Panc1 (cell line): ENCODE results near the gene TSPAN5. TPM values are rescaled to one million over a fixed set of nuclear protein-coding genes. Genes with fewer than 3 reads are reported as not detected.

Experiments used
- ATAC-seq: fragments of 200-7000 bp; cut with Tn5 transposase; 2 replicates; pipeline ENCODE4 v1.9.1; 2020; ENCODE audit warnings: mild to moderate bottlenecking, moderate library complexity
- BruUV-seq: library from RNA; stranded (reverse); fragments of 400-500 nt; replicated peaks from 2 replicates; lab custom pipeline; 2021; lab: Mats Ljungman, UMichigan
- CTCF ChIA-PET: fragments of 300-600 bp; sonication (Branson Sonifier 250); formaldehyde crosslinking; loops from one replicate; lab custom pipeline; 2022; ENCODE audit warnings: antibody characterized with exemption; lab: Charles Lee
- POLR2A ChIA-PET: fragments of 300-600 bp; sonication (Branson Sonifier 250); formaldehyde crosslinking; loops from one replicate; lab custom pipeline; 2022; ENCODE audit warnings: antibody characterized with exemption; lab: Charles Lee
- DNase-seq: peaks from one replicate; pipeline ENCODE4 v3.0.0-alpha.2; 2010; ENCODE audit warnings: low read depth, low spot score
- H3K27ac ChIP-seq: 2 replicates; pipeline ENCODE4 v1.5.1; 2011; ENCODE audit warnings: mild to moderate bottlenecking, low read length, inconsistent platforms
- H3K27me3 ChIP-seq: fragments of 200-500 bp; sonication (Bioruptor generic); 2 replicates; pipeline ENCODE4 v1.6.0; 2014; ENCODE audit warnings: low read length, inconsistent platforms; ENCODE audit not compliant: control insufficient read depth, insufficient read depth
- H3K36me3 ChIP-seq: fragments of 200-500 bp; sonication (Bioruptor generic); 2 replicates; pipeline ENCODE4 v1.5.1; 2014; ENCODE audit warnings: inconsistent platforms, mild to moderate bottlenecking, low read length, moderate library complexity; ENCODE audit not compliant: control insufficient read depth, insufficient read depth
- H3K4me1 ChIP-seq: 2 replicates; pipeline ENCODE4 v1.5.1; 2011; ENCODE audit warnings: inconsistent platforms, mild to moderate bottlenecking, low read length, moderate library complexity; ENCODE audit not compliant: control insufficient read depth, insufficient read depth
- H3K4me3 ChIP-seq, 2 experiments: 2 replicates each; pipeline ENCODE4 v1.5.1; 2011 to 2012; ENCODE audit warnings: low read depth in 2 of 2, low read length in 2 of 2, mild to moderate bottlenecking in 2 of 2, inconsistent platforms in 1 of 2, moderate library complexity in 1 of 2
- H3K9me3 ChIP-seq: fragments of 200-500 bp; sonication (Bioruptor generic); 2 replicates; pipeline ENCODE4 v1.5.1; 2014; ENCODE audit warnings: low read depth, mild to moderate bottlenecking, inconsistent platforms, low read length, moderate library complexity; ENCODE audit not compliant: control insufficient read depth, insufficient read depth
- CTCF ChIP-seq: fragments of 450-650 bp; IDR thresholded peaks from 2 replicates; pipeline ENCODE4 v1.5.1; 2017; ENCODE audit warnings: mild to moderate bottlenecking
- POLR2AphosphoS5 ChIP-seq: IDR thresholded peaks from 2 replicates; pipeline ENCODE4 v1.6.1; 2012; ENCODE audit warnings: mild to moderate bottlenecking, low read depth, low read length, moderate library complexity
- REST ChIP-seq, 2 experiments: IDR thresholded peaks; 2 replicates each; pipeline ENCODE4 v1.6.1; 2011 to 2012; ENCODE audit warnings: low read depth in 2 of 2, control low read depth in 1 of 2, low read length in 1 of 2, mild to moderate bottlenecking in 1 of 2, moderate library complexity in 1 of 2; ENCODE audit not compliant: insufficient read depth in 1 of 2
- SIN3A ChIP-seq: IDR thresholded peaks from 2 replicates; pipeline ENCODE4 v1.6.1; 2012; ENCODE audit warnings: low read depth, mild to moderate bottlenecking, low read length, moderate library complexity, borderline replicate concordance; ENCODE audit not compliant: insufficient read depth
- TCF7L2 ChIP-seq: IDR thresholded peaks from 2 replicates; pipeline ENCODE4 v1.6.1; 2011; ENCODE audit warnings: mild to moderate bottlenecking, low read depth, low read length, inconsistent platforms
- in situ Hi-C: cut with HindIII; loops from 2 replicates; pipeline ENCODE4 v1.10.0; 2016; ENCODE audit warnings: low sequenced_read_pairs, low pct_unique_long_range_greater_than_20kb
- intact Hi-C: fragments of 100-400 bp; cut with micrococcal nuclease; formaldehyde crosslinking; loops from one replicate; pipeline ENCODE4 v1.10.0; 2022; ENCODE audit not compliant: unreplicated experiment
- total RNA-seq: library from RNA; stranded (reverse); gene quantifications from one replicate; pipeline ENCODE4 v1.2.1, GENCODE V29; 2021; ENCODE audit not compliant: unreplicated experiment

Gene TSPAN5
- total RNA-seq, 1 experiment from 2014 or later = 61.9 TPM

GRCh38 chr4:98433691-98434090 lies 224.7 kb downstream of the TSPAN5 start:
- no peaks in the 10 kb centered on the region; the same call in 1 of the 2 replicates for H3K4me1 ChIP-seq
- H3K27ac ChIP-seq = no peak overlapping the region
- TF ChIP-seq SIN3A (no peak), CTCF (no peak), TCF7L2 (no peak), REST (IDR thresholded peaks at IDR 0.05; ENCODE audit: insufficient read depth in 1 of 2, low read depth in 2 of 2, low read length in 1 of 2) (no peak), POLR2AphosphoS5 (no peak)
- intact Hi-C loops (no loop called here), in situ Hi-C loops (no loop called here)
- no peaks in the 10 kb centered on the region for H3K36me3 ChIP-seq
- no peak overlapping the region for H3K4me3 ChIP-seq
- no peaks in the 10 kb centered on the region for H3K9me3 ChIP-seq
- ATAC-seq (no peak), DNase-seq (no peak)
- BruUV-seq = no TSS peak
- no peaks in the 10 kb centered on the region for H3K27me3 ChIP-seq
- CTCF ChIA-PET = no interaction called here
- POLR2A ChIA-PET = interaction anchor here (0.6 kb wide), 1 partner anchor 414 kb away, joined by 7 read pairs; no protein-coding TSS in a partner anchor

- Histone ChIP-seq H3K27ac (no peak overlapping the region), H3K27me3 (no peaks in the 10 kb centered on the region), H3K4me3 (no peak overlapping the region), H3K36me3 (no peaks in the 10 kb centered on the region), H3K4me1 (no peaks in the 10 kb centered on the region; the same call in 1 of the 2 replicates), H3K9me3 (no peaks in the 10 kb centered on the region)
- BruUV-seq = no TSS peak
- TF ChIP-seq TCF7L2 = no peak
- TF ChIP-seq POLR2AphosphoS5 = no peak
- no peak for TF ChIP-seq REST (IDR thresholded peaks at IDR 0.05; ENCODE audit: insufficient read depth in 1 of 2, low read depth in 2 of 2, low read length in 1 of 2)
- TF ChIP-seq CTCF = no peak
- no peak for TF ChIP-seq SIN3A
- DNase-seq (peak; percentile 85), ATAC-seq (peak; percentile 91)
- intact Hi-C loops = no loop called here
- ChIA-PET CTCF (no interaction called here), POLR2A (no interaction called here)
- in situ Hi-C loops = no loop called here
These were observed 227.6 kb downstream of the TSPAN5 start for GRCh38 chr4:98430708-98431403.
